Spleen (tissue), 11 donors: Measurements from ENCODE around the gene DIAPH1. TPM values are rescaled to one million over a fixed set of nuclear protein-coding genes. Genes with fewer than 3 reads are reported as not detected.
A peak's percentile ranks its signal among the peaks of the same experiment; 100 is the strongest.

Experiments
- DNase-seq: peaks from one replicate; pipeline ENCODE4 v3.0.0-alpha.2; 2020
- H3K27ac ChIP-seq, 8 donors: fragments of 200-600 bp; sonication (generic) in 7 of 8; 1 replicate in 4 of 8; 2 replicates in 4 of 8; pipeline versions ENCODE4 v1.5.0 to v1.8.0; 2016 to 2021; ENCODE audit warnings: inconsistent platforms in 4 of 8, mild to moderate bottlenecking in 4 of 8, moderate library complexity in 1 of 8
- H3K27me3 ChIP-seq, 7 donors: fragments of 200-600 bp; sonication (generic) in 6 of 7; replicated peaks in 1 of 7; 1 replicate in 4 of 7; 2 replicates in 3 of 7; pipeline versions ENCODE4 v1.5.0 to v1.8.0; 2016 to 2021; ENCODE audit warnings: inconsistent platforms in 3 of 7, mild to moderate bottlenecking in 1 of 7
- H3K36me3 ChIP-seq, 6 donors: fragments of 200-600 bp; sonication (generic) in 5 of 6; 1 replicate in 4 of 6; 2 replicates in 2 of 6; pipeline versions ENCODE4 v1.5.0 to v1.8.0; 2016 to 2021; ENCODE audit warnings: inconsistent platforms in 2 of 6
- H3K4me1 ChIP-seq, 6 donors: fragments of 200-600 bp; sonication (generic) in 5 of 6; 1 replicate in 3 of 6; 2 replicates in 3 of 6; pipeline versions ENCODE4 v1.5.0 to v1.8.0; 2016 to 2021; ENCODE audit warnings: inconsistent platforms in 3 of 6
- H3K4me3 ChIP-seq, 8 donors: fragments of 200-600 bp; sonication (generic) in 7 of 8; 1 replicate in 4 of 8; 2 replicates in 4 of 8; pipeline versions ENCODE4 v1.5.0 to v1.8.0; 2016 to 2021; ENCODE audit warnings: inconsistent platforms in 4 of 8, mild to moderate bottlenecking in 4 of 8, moderate library complexity in 2 of 8
- H3K9me3 ChIP-seq, 8 donors: fragments of 200-600 bp; sonication (generic) in 7 of 8; 1 replicate in 4 of 8; 2 replicates in 4 of 8; pipeline versions ENCODE4 v1.5.0 to v1.8.0; 2016 to 2021; ENCODE audit warnings: inconsistent platforms in 4 of 8
- POLR2A ChIP-seq, 3 donors: fragments of 450-650 bp; IDR thresholded peaks; one replicate each; pipeline ENCODE4 v1.5.1; 2017; ENCODE audit warnings: antibody characterized with exemption in 3 of 3, mild to moderate bottlenecking in 1 of 3
- POLR2AphosphoS5 ChIP-seq, 3 donors: sonication (generic); formaldehyde crosslinking; IDR thresholded peaks; one replicate each; pipeline ENCODE4 v1.5.1; 2017; ENCODE audit warnings: antibody characterized with exemption in 3 of 3
- whole genome bisulfite sequencing, 5 donors: extraction: QIAGEN DNeasy Blood & Tissue Kit in 3 of 5; methylation state at CpG; one replicate each; pipeline versions ENCODE4 v1.1.5 to v1.1.7; 2013 to 2018; 5-methylcytosine and 5-hydroxymethylcytosine counted together
- intact Hi-C: fragments of 100-400 bp; cut with DNase I; formaldehyde crosslinking; loops from one replicate; pipeline ENCODE4 v1.15.0; 2023; ENCODE audit warnings: low total_unique reads
- polyA plus RNA-seq, 3 donors: library from polyadenylated mRNA; stranded (reverse); fragments of 200-250 nt; gene quantifications; one replicate each; pipeline ENCODE4 v1.2.1, GENCODE V29; 2013
- total RNA-seq, 7 donors: library from RNA; depleted of rRNA in 3 of 7; stranded (reverse); fragments of >200 nt in 3 of 7; fragmentation: NEBNext Ultra II Directional in 4 of 7; extraction: Animal tissue kit (Norgen Biotek cat#: 25700) in 4 of 7; gene quantifications; one replicate each; pipeline versions ENCODE4 v1.1.0 to v1.2.1, GENCODE V29; 2016 to 2021
- TF ChIP-seq, protein P1 (sequence below), 11 experiments: fragments of 200-600 bp in 7 of 11; fragments of 450-650 bp in 4 of 11; sonication (generic) in 4 of 11; IDR thresholded peaks in 8 of 11; conservative IDR thresholded peaks in 3 of 11; 1 replicate in 7 of 11; 2 replicates in 4 of 11; pipeline versions ENCODE4 v1.4.0 to v1.8.0; 2016 to 2021; ENCODE audit warnings: antibody characterized with exemption in 11 of 11, inconsistent platforms in 4 of 11, mild to moderate bottlenecking in 1 of 11
- donor health status: healthy with polysubstance abuse.
- donor health status: DM: no; HTN: no; CAD: no; lungs with moderate emphysema.
- donor health status: DM: no; HTN: no; CAD: no.
- donor health status: Bipolar disorder and iron deficiency.
- donor health status: healthy.
- donor health status: DM: no; HTN: no; CAD: no.
- donor health status: DM: yes; HTN: yes; CAD: no.

The DIAPH1 gene
- total and polyA plus RNA-seq, 10 donors, result 35.4 to 123 (median 81.5) TPM

DNA sequence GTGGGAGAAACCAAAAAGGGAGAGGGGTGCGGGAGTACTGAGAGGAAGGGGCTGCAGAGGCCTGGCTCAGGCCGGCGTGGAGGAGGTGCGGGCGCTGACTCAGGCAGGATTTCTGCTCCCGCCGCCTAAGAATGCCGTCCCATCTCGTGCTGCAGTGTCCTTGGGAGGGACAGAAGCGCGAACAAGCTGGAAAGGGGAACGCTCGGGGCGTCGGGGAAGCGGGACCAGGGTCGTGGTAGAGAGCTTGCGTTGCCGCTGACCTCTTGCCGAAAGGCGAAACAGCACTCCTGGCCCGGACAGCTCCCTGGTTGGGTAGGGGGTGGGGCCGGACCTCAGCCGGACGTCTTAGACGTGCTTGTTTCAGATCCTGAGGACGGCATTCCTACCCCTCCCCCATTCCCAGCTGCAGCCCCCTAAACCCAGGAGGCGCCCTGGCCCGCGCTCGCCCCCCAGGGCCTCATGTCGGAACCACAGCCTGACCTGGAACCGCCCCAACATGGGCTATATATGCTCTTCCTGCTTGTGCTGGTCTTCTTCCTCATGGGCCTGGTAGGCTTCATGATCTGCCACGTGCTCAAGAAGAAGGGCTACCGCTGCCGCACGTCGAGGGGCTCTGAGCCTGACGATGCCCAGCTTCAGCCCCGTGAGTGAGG lies 19.1 kb upstream of the DIAPH1 start:
- TF ChIP-seq, protein P1, sequence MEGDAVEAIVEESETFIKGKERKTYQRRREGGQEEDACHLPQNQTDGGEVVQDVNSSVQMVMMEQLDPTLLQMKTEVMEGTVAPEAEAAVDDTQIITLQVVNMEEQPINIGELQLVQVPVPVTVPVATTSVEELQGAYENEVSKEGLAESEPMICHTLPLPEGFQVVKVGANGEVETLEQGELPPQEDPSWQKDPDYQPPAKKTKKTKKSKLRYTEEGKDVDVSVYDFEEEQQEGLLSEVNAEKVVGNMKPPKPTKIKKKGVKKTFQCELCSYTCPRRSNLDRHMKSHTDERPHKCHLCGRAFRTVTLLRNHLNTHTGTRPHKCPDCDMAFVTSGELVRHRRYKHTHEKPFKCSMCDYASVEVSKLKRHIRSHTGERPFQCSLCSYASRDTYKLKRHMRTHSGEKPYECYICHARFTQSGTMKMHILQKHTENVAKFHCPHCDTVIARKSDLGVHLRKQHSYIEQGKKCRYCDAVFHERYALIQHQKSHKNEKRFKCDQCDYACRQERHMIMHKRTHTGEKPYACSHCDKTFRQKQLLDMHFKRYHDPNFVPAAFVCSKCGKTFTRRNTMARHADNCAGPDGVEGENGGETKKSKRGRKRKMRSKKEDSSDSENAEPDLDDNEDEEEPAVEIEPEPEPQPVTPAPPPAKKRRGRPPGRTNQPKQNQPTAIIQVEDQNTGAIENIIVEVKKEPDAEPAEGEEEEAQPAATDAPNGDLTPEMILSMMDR (IDR thresholded peaks at IDR 0.05 in 8 of 11, conservative IDR thresholded peaks at IDR 0.05 in 3 of 11), result peak; percentile 30 to 72 (median 55)
- TF ChIP-seq POLR2AphosphoS5 (IDR thresholded peaks at IDR 0.05), result peak; percentile 36 to 71 (median 40)
- no peak for TF ChIP-seq POLR2A (IDR thresholded peaks at IDR 0.05)
- Histone ChIP-seq H3K27ac (peak overlapping the region; percentile 63 to 89 (median 80)), H3K27me3 (no peaks in the 10 kb centered on the region)

DNA sequence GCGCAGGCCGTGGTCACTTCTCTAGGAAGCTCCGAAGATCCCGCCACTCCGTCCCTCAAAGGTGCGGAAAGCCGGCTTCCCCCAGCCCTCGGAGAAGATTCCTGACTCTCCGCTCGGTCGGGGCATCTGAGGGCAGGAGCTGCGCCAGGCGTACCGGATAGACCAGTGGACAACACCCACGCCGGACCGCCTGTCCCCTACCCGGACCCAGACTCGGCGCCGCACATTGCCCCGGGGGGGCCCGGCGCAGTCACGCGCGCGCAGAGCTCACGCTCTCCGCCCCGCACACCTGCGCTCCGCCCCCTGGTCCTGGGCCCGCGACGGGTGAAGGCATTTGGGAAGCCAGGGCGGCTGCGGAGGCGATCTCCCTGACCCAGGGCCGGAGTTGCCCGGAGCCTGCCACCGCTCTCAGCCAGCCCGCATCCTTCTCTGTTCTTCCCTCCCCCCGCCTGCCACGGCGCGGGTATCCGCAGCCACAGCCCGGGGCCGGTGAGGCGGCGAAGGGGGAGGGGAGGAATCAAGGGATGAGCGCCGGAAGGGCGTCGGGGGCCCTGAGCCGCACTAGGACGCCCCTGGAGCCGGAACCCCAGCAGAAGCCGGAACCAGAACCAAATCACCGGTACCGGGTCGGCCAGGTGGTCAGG lies 18.4 kb upstream of the DIAPH1 start:
- Histone ChIP-seq H3K9me3 (no peaks in the 10 kb centered on the region), H3K27me3 (no peaks in the 10 kb centered on the region), H3K4me1 (peaks cover 20 to 61% (median 44%) of the 10 kb centered on the region in 6 donors), H3K4me3 (peak overlapping the region; percentile 54 to 96 (median 82)), H3K27ac (peak overlapping the region; percentile 63 to 89 (median 80)), H3K36me3 (peaks cover 0 to 50% (median 12%) of the 10 kb centered on the region in 6 donors)
- peak; percentile 92 for DNase-seq
- WGBS, 5 donors, result 0 to 1% (median 0%) methylated on average over 25 to 63 of the region's 63 CpGs
- TF ChIP-seq, protein P1 (IDR thresholded peaks at IDR 0.05 in 8 of 11, conservative IDR thresholded peaks at IDR 0.05 in 3 of 11), result no peak
- peak in 1 of 3 donors; percentile 52 for TF ChIP-seq POLR2AphosphoS5 (IDR thresholded peaks at IDR 0.05)
- intact Hi-C loops, result no loop called here

More for the DNA sequence above, 19.1 kb upstream of the DIAPH1 start:
- Histone ChIP-seq H3K9me3 (no peaks in the 10 kb centered on the region), H3K4me1 (peaks cover 18 to 56% (median 40%) of the 10 kb centered on the region in 6 donors), H3K4me3 (peak overlapping the region; percentile 54 to 96 (median 82)), H3K36me3 (peaks cover 0 to 50% (median 9%) of the 10 kb centered on the region in 6 donors)
- intact Hi-C loops, result no loop called here
- 5 to 9% (median 7%) methylated on average over 19 to 40 of the region's 40 CpGs for WGBS, 5 donors
- DNase-seq, result peak; percentile 92

DNA sequence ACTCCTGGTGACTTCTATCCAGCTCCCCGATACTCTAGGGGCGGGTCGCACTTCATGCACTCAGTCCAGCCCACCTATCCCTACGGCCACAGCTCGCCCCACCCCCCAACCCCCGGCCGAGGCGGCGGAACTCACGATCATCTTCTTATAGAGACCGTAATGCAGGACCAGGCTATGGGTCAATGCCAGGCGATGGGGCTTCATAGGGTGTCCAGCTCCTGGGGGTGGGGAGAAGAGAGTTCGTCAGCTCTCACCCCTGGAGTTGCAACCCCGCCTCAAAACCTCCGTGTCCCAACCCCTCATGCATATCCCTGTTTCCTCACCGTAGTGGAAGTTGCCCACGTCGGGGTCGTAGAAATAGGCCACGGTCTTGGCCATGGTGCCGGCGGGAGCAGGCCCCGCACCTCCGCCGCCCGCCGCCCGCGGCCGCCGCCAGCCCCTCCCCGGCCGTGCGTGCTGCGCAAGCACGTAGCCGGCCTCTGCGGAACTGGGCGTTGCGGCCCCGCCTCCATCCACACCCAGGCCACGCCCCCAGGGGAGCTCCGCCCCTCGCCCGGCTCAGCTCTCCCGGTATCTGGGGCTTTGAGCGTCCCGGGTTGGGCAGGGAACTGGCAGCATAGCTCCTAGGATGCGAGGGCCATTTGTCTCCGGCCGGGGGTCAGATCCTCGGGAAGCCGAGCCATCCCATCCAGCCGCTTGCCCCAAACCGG lies 17.8 kb upstream of the DIAPH1 start, which contains the start of the genes HDAC3 and RELL2:
Gene HDAC3, minus strand, starts transcription at position 437 of the 710 bp plus-strand sequence. Its CDS starts 59 bp downstream, at position 378.
Gene RELL2, plus strand, starts transcription at position 585 of the 710 bp plus-strand sequence. CDS start 1,229 bp downstream, outside the sequence.
- Histone ChIP-seq H3K4me3 (peak within 1 kb of the TSS; percentile 54 to 96 (median 82)), H3K9me3 (no peaks in the 10 kb centered on the region), H3K27me3 (no peaks in the 10 kb centered on the region), H3K27ac (peak within 1 kb of the TSS; percentile 63 to 89 (median 80)), H3K36me3 (peaks cover 0 to 50% (median 14%) of the 10 kb centered on the region in 6 donors), H3K4me1 (peaks cover 20 to 68% (median 45%) of the 10 kb centered on the region in 6 donors)
- intact Hi-C loops, result no loop called here
- 0 to 1% (median 0%) methylated on average over 10 to 55 of the region's 55 CpGs for WGBS, 5 donors
- TF ChIP-seq, protein P1 (IDR thresholded peaks at IDR 0.05 in 8 of 11, conservative IDR thresholded peaks at IDR 0.05 in 3 of 11), result peak in 3 of 11 experiments; percentile 11 to 22 (median 14)
- peak in 2 of 3 donors; percentile 50 to 81 for TF ChIP-seq POLR2A (IDR thresholded peaks at IDR 0.05)
- peak; percentile 84 to 91 (median 89) for TF ChIP-seq POLR2AphosphoS5 (IDR thresholded peaks at IDR 0.05)
- peak; percentile 99 for DNase-seq
